Measurements from ENCODE around the gene ABI2. TPM values are rescaled to one million over a fixed set of nuclear protein-coding genes. Genes with fewer than 3 reads are reported as not detected.
"Not testable (repeated sequence)": the region's sequence is repeated elsewhere in the genome, so short reads cannot be mapped to it uniquely, and the experiment has no call there.

ABI2 gene
- total RNA-seq, 4 donors from 2014 or later = 6.2 to 17.0 (median 12.9) TPM

- no peaks in the 10 kb centered on the region for H3K27me3 ChIP-seq
- TF ChIP-seq, protein P1, sequence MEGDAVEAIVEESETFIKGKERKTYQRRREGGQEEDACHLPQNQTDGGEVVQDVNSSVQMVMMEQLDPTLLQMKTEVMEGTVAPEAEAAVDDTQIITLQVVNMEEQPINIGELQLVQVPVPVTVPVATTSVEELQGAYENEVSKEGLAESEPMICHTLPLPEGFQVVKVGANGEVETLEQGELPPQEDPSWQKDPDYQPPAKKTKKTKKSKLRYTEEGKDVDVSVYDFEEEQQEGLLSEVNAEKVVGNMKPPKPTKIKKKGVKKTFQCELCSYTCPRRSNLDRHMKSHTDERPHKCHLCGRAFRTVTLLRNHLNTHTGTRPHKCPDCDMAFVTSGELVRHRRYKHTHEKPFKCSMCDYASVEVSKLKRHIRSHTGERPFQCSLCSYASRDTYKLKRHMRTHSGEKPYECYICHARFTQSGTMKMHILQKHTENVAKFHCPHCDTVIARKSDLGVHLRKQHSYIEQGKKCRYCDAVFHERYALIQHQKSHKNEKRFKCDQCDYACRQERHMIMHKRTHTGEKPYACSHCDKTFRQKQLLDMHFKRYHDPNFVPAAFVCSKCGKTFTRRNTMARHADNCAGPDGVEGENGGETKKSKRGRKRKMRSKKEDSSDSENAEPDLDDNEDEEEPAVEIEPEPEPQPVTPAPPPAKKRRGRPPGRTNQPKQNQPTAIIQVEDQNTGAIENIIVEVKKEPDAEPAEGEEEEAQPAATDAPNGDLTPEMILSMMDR (IDR thresholded peaks at IDR 0.05 in 4 of 5, conservative IDR thresholded peaks at IDR 0.05 in 1 of 5) = no peak
- no peak for TF ChIP-seq POLR2A (IDR thresholded peaks at IDR 0.05)
- H3K4me1 ChIP-seq = no peaks in the 10 kb centered on the region
- DNase-seq = no peak
- in situ Hi-C loops (cut with MboI; ENCODE audit: low sequenced_read_pairs in 4 of 4) = no loop called here
- no peaks in the 10 kb centered on the region for H3K9me3 ChIP-seq
- H3K36me3 ChIP-seq = no peaks in the 10 kb centered on the region
- ATAC-seq = no peak
- intact Hi-C loops (cut with DNase I; ENCODE audit: low total_unique reads) = no loop called here
- H3K27ac ChIP-seq = no peak overlapping the region
- no peak overlapping the region for H3K4me3 ChIP-seq
These were observed 48.0 kb downstream of the ABI2 start for GRCh38 chr2:203376173-203376572.

DNA sequence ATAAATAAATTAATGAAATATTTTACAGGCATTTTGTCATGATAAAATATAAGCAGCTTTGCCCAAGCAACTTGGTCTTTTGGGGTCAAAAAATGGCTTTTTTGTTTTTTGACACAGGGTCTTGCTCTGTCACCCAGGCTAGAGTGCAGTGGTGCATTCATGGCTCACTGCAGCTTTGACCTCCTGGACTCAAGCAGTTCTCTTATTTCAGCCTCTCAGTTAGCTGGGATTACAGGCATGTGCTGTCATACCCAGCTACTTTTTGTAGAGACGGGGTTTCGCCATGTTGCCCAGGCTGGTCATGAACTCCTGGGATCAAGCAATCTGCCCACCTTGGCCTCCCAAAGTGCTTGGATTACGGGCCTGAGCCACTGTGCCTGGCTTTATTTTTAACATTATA lies 51.0 kb downstream of the ABI2 start:
- Histone ChIP-seq H3K36me3 (no peaks in the 10 kb centered on the region), H3K27me3 (no peaks in the 10 kb centered on the region), H3K4me3 (no peak overlapping the region), H3K4me1 (no peaks in the 10 kb centered on the region), H3K9me3 (no peaks in the 10 kb centered on the region), H3K27ac (no peak overlapping the region)
- TF ChIP-seq, protein P1 (IDR thresholded peaks at IDR 0.05 in 4 of 5, conservative IDR thresholded peaks at IDR 0.05 in 1 of 5) = no peak
- TF ChIP-seq POLR2A (IDR thresholded peaks at IDR 0.05) = no peak
- in situ Hi-C loops (cut with MboI; ENCODE audit: low sequenced_read_pairs in 4 of 4) = no loop called here
- no peak for DNase-seq
- no peak for ATAC-seq
- intact Hi-C loops (cut with DNase I; ENCODE audit: low total_unique reads) = no loop called here

DNA sequence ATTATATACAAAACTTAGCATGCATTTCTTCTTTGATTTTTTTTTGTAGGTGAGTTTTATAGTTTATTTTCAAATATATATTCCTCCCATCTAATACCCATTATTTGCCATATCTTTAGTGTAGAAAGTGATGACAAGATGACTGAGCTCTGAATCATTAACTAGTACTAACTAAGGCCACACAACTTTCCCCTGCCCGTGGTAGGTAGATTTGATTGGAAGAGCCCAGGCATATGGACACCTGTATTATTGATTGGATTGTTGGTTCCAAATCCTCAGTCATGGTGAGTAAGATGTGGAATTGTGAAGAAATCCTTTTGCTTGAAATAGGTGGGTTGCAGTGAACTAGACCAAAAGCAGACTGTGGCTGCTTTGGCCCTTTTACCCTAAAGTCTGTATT lies 54.8 kb downstream of the ABI2 start:
- ATAC-seq (no peak), DNase-seq (no peak)
- intact Hi-C loops (cut with DNase I; ENCODE audit: low total_unique reads) (no loop called here), in situ Hi-C loops (cut with MboI; ENCODE audit: low sequenced_read_pairs in 4 of 4) (no loop called here)
- H3K27ac ChIP-seq = no peak overlapping the region
- H3K4me3 ChIP-seq = no peak overlapping the region
- H3K36me3 ChIP-seq = no peaks in the 10 kb centered on the region
- no peaks in the 10 kb centered on the region for H3K9me3 ChIP-seq
- no peaks in the 10 kb centered on the region for H3K27me3 ChIP-seq
- no peaks in the 10 kb centered on the region for H3K4me1 ChIP-seq
- TF ChIP-seq POLR2A (IDR thresholded peaks at IDR 0.05) = no peak
- TF ChIP-seq, protein P1 (IDR thresholded peaks at IDR 0.05 in 4 of 5, conservative IDR thresholded peaks at IDR 0.05 in 1 of 5) = no peak

GRCh38 chr2:203388153-203388552 lies 60.0 kb downstream of the ABI2 start:
- H3K4me3 ChIP-seq; H3K9me3 ChIP-seq; H3K27ac ChIP-seq; intact Hi-C loops (cut with DNase I; ENCODE audit: low total_unique reads); H3K27me3 ChIP-seq; H3K36me3 ChIP-seq; H3K4me1 ChIP-seq; DNase-seq; ATAC-seq; in situ Hi-C loops (cut with MboI; ENCODE audit: low sequenced_read_pairs in 4 of 4): not testable (repeated sequence)

DNA sequence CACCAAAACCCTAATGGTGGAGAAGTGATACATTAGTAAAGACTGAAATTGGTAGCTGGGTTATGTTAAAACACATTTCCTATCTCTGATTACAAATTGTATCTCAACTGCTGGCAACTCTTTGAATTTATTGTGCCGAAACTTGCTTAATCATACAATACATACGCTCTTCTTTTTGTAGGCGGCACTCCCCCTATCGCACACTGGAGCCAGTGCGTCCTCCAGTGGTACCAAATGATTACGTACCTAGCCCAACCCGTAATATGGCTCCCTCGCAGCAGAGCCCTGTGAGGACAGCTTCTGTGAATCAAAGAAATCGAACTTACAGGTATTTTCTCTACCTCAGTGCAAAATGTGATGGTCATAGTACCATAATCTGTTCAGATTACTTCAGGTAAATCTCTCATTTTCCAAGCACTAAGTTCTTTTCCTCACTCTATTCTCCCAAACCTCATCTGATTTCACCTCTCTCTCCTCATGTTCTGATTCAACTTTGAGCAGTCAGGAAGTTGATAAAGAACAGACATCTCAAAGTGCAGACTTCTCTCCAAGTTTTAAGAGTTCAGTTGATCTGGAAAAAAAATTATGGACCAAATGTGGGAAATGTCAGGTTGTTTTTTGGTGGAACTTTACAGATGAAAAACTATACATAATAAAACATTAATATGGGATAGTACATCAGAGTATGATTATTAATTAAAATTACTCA lies 66.5 kb downstream of the ABI2 start:
- H3K4me3 ChIP-seq = no peak overlapping the region
- in situ Hi-C loops (cut with MboI; ENCODE audit: low sequenced_read_pairs in 4 of 4) = no loop called here
- H3K27ac ChIP-seq = no peak overlapping the region
- no peaks in the 10 kb centered on the region for H3K4me1 ChIP-seq
- peaks cover 0 to 12% of the 10 kb centered on the region in 2 donors for H3K36me3 ChIP-seq
- intact Hi-C loops (cut with DNase I; ENCODE audit: low total_unique reads) = no loop called here
- TF ChIP-seq, protein P1 (IDR thresholded peaks at IDR 0.05 in 4 of 5, conservative IDR thresholded peaks at IDR 0.05 in 1 of 5) = no peak
- no peak for TF ChIP-seq POLR2A (IDR thresholded peaks at IDR 0.05)
- H3K27me3 ChIP-seq = no peaks in the 10 kb centered on the region
- ATAC-seq = no peak
- no peaks in the 10 kb centered on the region for H3K9me3 ChIP-seq
- no peak for DNase-seq

Data from gastrocnemius medialis (tissue), 4 donors.